A549 (cell line): ENCODE measurements around the gene FBXL13. TPM values are rescaled to one million over a fixed set of nuclear protein-coding genes. Genes with fewer than 3 reads are reported as not detected.
A peak's percentile ranks its signal among the peaks of the same experiment; 100 is the strongest.
"Not testable (repeated sequence)": the region's sequence is repeated elsewhere in the genome, so short reads cannot be mapped to it uniquely, and the experiment has no call there.

Experiments
- ATAC-seq, 2 experiments: fragments of 200-7000 bp in 1 of 2; fragments of >200 bp in 1 of 2; cut with Nextera tagmentation in 1 of 2; cut with Tn5 transposase in 1 of 2; 3 replicates each; pipeline versions ENCODE4 v1.8.0 to v1.9.1; 2018 to 2020; ENCODE audit warnings: mild to moderate bottlenecking in 1 of 2, moderate library complexity in 1 of 2
- CTCF ChIA-PET: fragments of 300-600 bp; sonication (Branson Sonifier 250); formaldehyde crosslinking; extraction: SDS; loops from one replicate; lab custom pipeline; 2021; ENCODE audit warnings: antibody characterized with exemption, inconsistent platforms; lab: Yijun Ruan, JAX
- POLR2A ChIA-PET: fragments of 350-600 bp; formaldehyde crosslinking; extraction: SDS; loops from one replicate; lab custom pipeline; 2021; ENCODE audit warnings: antibody characterized with exemption, inconsistent platforms; lab: Yijun Ruan, JAX
- DNase-seq, 2 experiments: peaks; one replicate each; pipeline versions ENCODE4 v3.0.0 to v3.0.0-alpha.2; 2011 to 2016; ENCODE audit warnings: low read depth in 1 of 2, low spot score in 1 of 2
- FAIRE-seq: peaks from 2 replicates; lab custom pipeline; 2011; peaks lifted over from hg19 to GRCh38; lab: Jason Lieb, UNC
- H3K27ac ChIP-seq, 2 experiments: fragments of >200 bp; sonication (Bioruptor Twin); formaldehyde crosslinking; 3 replicates each; pipeline ENCODE4 v1.5.1; 2016 to 2017
- H3K4me1 ChIP-seq: fragments of >200 bp; sonication (Bioruptor Twin); formaldehyde crosslinking; 3 replicates; pipeline ENCODE4 v1.6.1; 2016
- H3K4me2 ChIP-seq: fragments of >200 bp; sonication (Bioruptor Twin); formaldehyde crosslinking; 3 replicates; pipeline ENCODE4 v1.6.1; 2016
- H3K4me3 ChIP-seq: fragments of >200 bp; sonication (Bioruptor Twin); formaldehyde crosslinking; 3 replicates; pipeline ENCODE4 v1.5.1; 2016
- H3K9me3 ChIP-seq: fragments of >200 bp; sonication (Bioruptor Twin); formaldehyde crosslinking; 3 replicates; pipeline ENCODE4 v1.6.1; 2016
- CBX8 ChIP-seq: fragments of 200-600 bp; sonication (generic); IDR thresholded peaks from 2 replicates; pipeline ENCODE4 v1.6.1; 2016
- CEBPB ChIP-seq, 2 experiments: fragments of >200 bp in 1 of 2; sonication (Bioruptor Twin) in 1 of 2; formaldehyde crosslinking in 1 of 2; IDR thresholded peaks; 2 replicates each; pipeline ENCODE4 v1.6.1; 2012 to 2016
- FOXS1 ChIP-seq: fragments of 250-450 bp; sonication (Bioruptor Pico); IDR thresholded peaks from 2 replicates; pipeline ENCODE4 v1.5.0; 2020; ENCODE audit warnings: mild to moderate bottlenecking, moderate library complexity
- HEYL ChIP-seq: fragments of 250-450 bp; sonication (Bioruptor Pico); IDR thresholded peaks from 2 replicates; pipeline ENCODE4 v1.8.0; 2021; ENCODE audit warnings: mild to moderate bottlenecking, moderate library complexity
- HMGXB4 ChIP-seq: fragments of 250-450 bp; sonication (Bioruptor Pico); IDR thresholded peaks from 2 replicates; pipeline ENCODE4 v1.5.0; 2021; ENCODE audit warnings: mild to moderate bottlenecking, moderate library complexity, borderline replicate concordance
- KDM5A ChIP-seq: fragments of 200-600 bp; sonication (generic); IDR thresholded peaks from 2 replicates; pipeline ENCODE4 v1.6.1; 2016; ENCODE audit warnings: antibody characterized with exemption, mild to moderate bottlenecking
- MAFK ChIP-seq: fragments of 450-650 bp; IDR thresholded peaks from 2 replicates; pipeline ENCODE4 v1.6.1; 2014; ENCODE audit not compliant: partially characterized antibody
- NFE2L2 ChIP-seq: fragments of 150-350 bp; conservative IDR thresholded peaks from 2 replicates; pipeline ENCODE4 v1.6.1; 2014; ENCODE audit warnings: low read length
- USF2 ChIP-seq: fragments of 450-650 bp; IDR thresholded peaks from 2 replicates; pipeline ENCODE4 v1.6.1; 2014; ENCODE audit warnings: antibody characterized with exemption
- ZNF302 ChIP-seq: fragments of 250-450 bp; sonication (Bioruptor Pico); IDR thresholded peaks from 2 replicates; pipeline ENCODE4 v1.9.0; 2021; ENCODE audit warnings: inconsistent platforms, mild to moderate bottlenecking, moderate library complexity
- WGBS: methylation state at CpG from one replicate; pipeline ENCODE4 v1.1.6; 2017; ENCODE audit errors: missing lambda C conversion rate; 5-methylcytosine and 5-hydroxymethylcytosine counted together
- polyA plus RNA-seq, 4 experiments: library from polyadenylated mRNA; depleted of rRNA in 3 of 4; stranded (reverse); fragments of >200 nt; fragmentation: RNase III in 1 of 4; extraction: RNeasy Plus Mini Kit Qiagen cat#74134 plus additional on column Dnase treatment in 1 of 4; gene quantifications; 2 replicates in 3 of 4; 3 replicates in 1 of 4; pipeline ENCODE4 v1.2.3, GENCODE V29; 2011 to 2017
- TF ChIP-seq, protein P1 (sequence below): fragments of >200 bp; sonication (Bioruptor Twin); formaldehyde crosslinking; IDR thresholded peaks from 3 replicates; pipeline ENCODE4 v1.5.1; 2016
- TF ChIP-seq, protein P2 (sequence below): IDR thresholded peaks from 2 replicates; pipeline ENCODE4 v1.6.1; 2012

Gene FBXL13
- polyA plus RNA-seq, 2 of the 4 experiments (the other 2 are of a cell fraction): 0.45 to 0.70 TPM

GRCh38 chr7:103079836-103080235, 5.2 kb upstream of the FBXL13 start:
- FAIRE-seq (no peak), DNase-seq (no peak), ATAC-seq (no peak)
- WGBS: 97% methylated on average over 3 of the region's 3 CpGs
- TF ChIP-seq HEYL (CRISPR knock-in tag): no peak
- peaks cover 10% of the 10 kb centered on the region; the same call in 1 of the 3 replicates for H3K4me1 ChIP-seq
- ChIA-PET CTCF (interaction anchor here (1.1 to 3.0 kb wide), 3 partner anchors 11 to 18 kb away, joined by 5 to 19 read pairs (median 7); no protein-coding TSS in a partner anchor), POLR2A (no interaction called here)
- no peak overlapping the region for H3K27ac ChIP-seq
- H3K4me2 ChIP-seq: no peak overlapping the region
- no peaks in the 10 kb centered on the region for H3K9me3 ChIP-seq
- no peak overlapping the region for H3K4me3 ChIP-seq

DNA sequence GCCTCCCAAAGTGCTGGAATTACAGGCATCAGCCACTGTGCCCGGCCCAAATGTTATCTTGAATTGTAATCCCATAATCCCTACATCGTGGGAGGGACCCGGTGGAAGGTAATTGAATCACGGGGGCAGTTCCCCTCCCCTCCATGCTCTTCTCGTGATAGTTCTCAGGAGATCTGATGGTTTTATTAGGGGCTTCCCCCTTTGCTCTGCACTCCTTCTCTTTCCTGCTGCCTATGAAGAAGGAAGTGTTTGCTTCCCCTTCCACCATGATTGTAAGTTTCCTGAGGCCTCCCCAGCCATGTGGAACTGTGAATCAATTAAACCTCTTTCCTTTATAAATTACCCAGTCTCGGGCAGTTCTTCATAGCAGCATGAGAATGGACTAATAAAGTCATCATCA, 3.6 kb upstream of the FBXL13 start:
- DNase-seq, H3K4me2 ChIP-seq, H3K4me3 ChIP-seq, FAIRE-seq, H3K27ac ChIP-seq, ATAC-seq, H3K9me3 ChIP-seq, CTCF ChIA-PET: not testable (repeated sequence)
- WGBS: 95% methylated on average over 6 of the region's 6 CpGs
- POLR2A ChIA-PET: interaction anchor here (0.6 kb wide), 1 partner anchor 13 kb away, joined by 3 read pairs; no protein-coding TSS in a partner anchor
- peaks cover 15% of the 10 kb centered on the region for H3K4me1 ChIP-seq

GRCh38 chr7:103077318-103077717, 2.7 kb upstream of the FBXL13 start:
- ATAC-seq (no peak), DNase-seq (no peak), FAIRE-seq (no peak)
- Histone ChIP-seq H3K27ac (no peak overlapping the region), H3K4me2 (no peak overlapping the region), H3K9me3 (no peaks in the 10 kb centered on the region), H3K4me3 (no peak overlapping the region), H3K4me1 (peaks cover 15% of the 10 kb centered on the region)
- WGBS: 87% methylated on average over 3 of the region's 3 CpGs
- ChIA-PET CTCF (interaction anchor here (1.0 to 6.1 kb wide), 3 partner anchors 11 to 16 kb away, joined by 3 to 61 read pairs (median 3); no protein-coding TSS in a partner anchor), POLR2A (no interaction called here)
- no peak for TF ChIP-seq FOXS1
- TF ChIP-seq KDM5A: no peak
- TF ChIP-seq USF2: no peak
- peak; percentile 70 for TF ChIP-seq MAFK
- TF ChIP-seq ZNF302: no peak
- no peak for TF ChIP-seq CBX8
- TF ChIP-seq, protein P1, sequence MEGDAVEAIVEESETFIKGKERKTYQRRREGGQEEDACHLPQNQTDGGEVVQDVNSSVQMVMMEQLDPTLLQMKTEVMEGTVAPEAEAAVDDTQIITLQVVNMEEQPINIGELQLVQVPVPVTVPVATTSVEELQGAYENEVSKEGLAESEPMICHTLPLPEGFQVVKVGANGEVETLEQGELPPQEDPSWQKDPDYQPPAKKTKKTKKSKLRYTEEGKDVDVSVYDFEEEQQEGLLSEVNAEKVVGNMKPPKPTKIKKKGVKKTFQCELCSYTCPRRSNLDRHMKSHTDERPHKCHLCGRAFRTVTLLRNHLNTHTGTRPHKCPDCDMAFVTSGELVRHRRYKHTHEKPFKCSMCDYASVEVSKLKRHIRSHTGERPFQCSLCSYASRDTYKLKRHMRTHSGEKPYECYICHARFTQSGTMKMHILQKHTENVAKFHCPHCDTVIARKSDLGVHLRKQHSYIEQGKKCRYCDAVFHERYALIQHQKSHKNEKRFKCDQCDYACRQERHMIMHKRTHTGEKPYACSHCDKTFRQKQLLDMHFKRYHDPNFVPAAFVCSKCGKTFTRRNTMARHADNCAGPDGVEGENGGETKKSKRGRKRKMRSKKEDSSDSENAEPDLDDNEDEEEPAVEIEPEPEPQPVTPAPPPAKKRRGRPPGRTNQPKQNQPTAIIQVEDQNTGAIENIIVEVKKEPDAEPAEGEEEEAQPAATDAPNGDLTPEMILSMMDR: no peak
- TF ChIP-seq, protein P2, sequence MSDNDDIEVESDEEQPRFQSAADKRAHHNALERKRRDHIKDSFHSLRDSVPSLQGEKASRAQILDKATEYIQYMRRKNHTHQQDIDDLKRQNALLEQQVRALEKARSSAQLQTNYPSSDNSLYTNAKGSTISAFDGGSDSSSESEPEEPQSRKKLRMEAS: no peak
- TF ChIP-seq NFE2L2: no peak

- DNase-seq: no peak
- no peak for FAIRE-seq
- ATAC-seq: no peak
- ChIA-PET POLR2A (no interaction called here), CTCF (interaction anchor here (1.0 to 6.1 kb wide), 3 partner anchors 11 to 16 kb away, joined by 3 to 61 read pairs (median 3); no protein-coding TSS in a partner anchor)
- Histone ChIP-seq H3K27ac (no peak overlapping the region), H3K9me3 (no peaks in the 10 kb centered on the region), H3K4me2 (peak overlapping the region; percentile 83), H3K4me1 (peaks cover 15% of the 10 kb centered on the region), H3K4me3 (no peak overlapping the region; the same call in 2 of the 3 replicates)
- 96% methylated on average over 7 of the region's 7 CpGs for WGBS
- TF ChIP-seq CEBPB (IDR thresholded peaks at IDR 0.05): peak; percentile 43 to 44; a peak in 1 of 4 replicates
- no peak for TF ChIP-seq HMGXB4
These were observed 2.2 kb upstream of the FBXL13 start for GRCh38 chr7:103076764-103077163.
